ENCODE data around the gene DAO. TPM values are rescaled to one million over a fixed set of nuclear protein-coding genes. Genes with fewer than 3 reads are reported as not detected.

Gene DAO
- total and polyA plus RNA-seq, 7 experiments from 2014 or later: not detected

GRCh38 chr12:108846290-108846701, 33.6 kb upstream of the DAO start:
- intact Hi-C loops (cut with micrococcal nuclease): no loop called here
- peaks cover 0 to 8% (median 0%) of the 10 kb centered on the region in 7 donors for H3K4me1 Mint-ChIP-seq
- peaks cover 0 to 30% (median 14%) of the 10 kb centered on the region in 5 donors for H3K36me3 Mint-ChIP-seq
- no peak overlapping the region for H3K27ac ChIP-seq (ENCODE audit: low read depth, low read length)
- DNase-seq (no peak), ATAC-seq (no peak)
- no peaks in the 10 kb centered on the region for H3K4me1 ChIP-seq (ENCODE audit: control insufficient read depth in 2 of 2, insufficient read depth in 2 of 2, low read length in 2 of 2)
- H3K27me3 Mint-ChIP-seq: no peaks in the 10 kb centered on the region
- POLR2A ChIA-PET: interaction anchor here (0.7 kb wide), 1 partner anchor 47 kb away, joined by 3 read pairs; no protein-coding TSS in a partner anchor
- H3K4me3 ChIP-seq (ENCODE audit: low read length): no peak overlapping the region
- no peaks in the 10 kb centered on the region for H3K9me3 ChIP-seq (ENCODE audit: control insufficient read depth in 2 of 3, low read length in 3 of 3)
- CTCF ChIA-PET: no interaction called here
- H3K4me3 Mint-ChIP-seq: no peak overlapping the region
- H3K36me3 ChIP-seq (ENCODE audit: control insufficient read depth in 2 of 3, insufficient read depth in 3 of 3, low read length in 3 of 3): peaks cover 0 to 24% (median 3%) of the 10 kb centered on the region in 3 experiments
- no peak overlapping the region for H3K27ac Mint-ChIP-seq
- no peaks in the 10 kb centered on the region for H3K27me3 ChIP-seq (ENCODE audit: control insufficient read depth in 2 of 2, insufficient read depth in 2 of 2, low read length in 2 of 2)
- H3K9me3 Mint-ChIP-seq: no peaks in the 10 kb centered on the region

GRCh38 chr12:108847705-108848104, 32.2 kb upstream of the DAO start:
- H3K4me3 ChIP-seq (ENCODE audit: low read length): no peak overlapping the region
- peaks cover 0 to 24% (median 3%) of the 10 kb centered on the region in 3 experiments for H3K36me3 ChIP-seq (ENCODE audit: control insufficient read depth in 2 of 3, insufficient read depth in 3 of 3, low read length in 3 of 3)
- no peaks in the 10 kb centered on the region for H3K9me3 ChIP-seq (ENCODE audit: control insufficient read depth in 2 of 3, low read length in 3 of 3)
- no peak for ATAC-seq
- intact Hi-C loops (cut with micrococcal nuclease): no loop called here
- Mint-ChIP-seq H3K27me3 (no peaks in the 10 kb centered on the region), H3K27ac (peak overlapping the region in 2 of 9 donors; percentile 22 to 57), H3K4me1 (peaks cover 0 to 14% (median 4%) of the 10 kb centered on the region in 7 donors), H3K9me3 (no peaks in the 10 kb centered on the region), H3K36me3 (peaks cover 0 to 28% (median 19%) of the 10 kb centered on the region in 5 donors), H3K4me3 (no peak overlapping the region)
- CTCF ChIA-PET: interaction anchor here (0.6 kb wide), 1 partner anchor 105 kb away, joined by 3 read pairs; no protein-coding TSS in a partner anchor
- DNase-seq: no peak
- POLR2A ChIA-PET: no interaction called here
- no peak overlapping the region for H3K27ac ChIP-seq (ENCODE audit: low read depth, low read length)
- no peaks in the 10 kb centered on the region for H3K27me3 ChIP-seq (ENCODE audit: control insufficient read depth in 2 of 2, insufficient read depth in 2 of 2, low read length in 2 of 2)
- H3K4me1 ChIP-seq (ENCODE audit: control insufficient read depth in 2 of 2, insufficient read depth in 2 of 2, low read length in 2 of 2): no peaks in the 10 kb centered on the region

- ChIA-PET CTCF (interaction anchor here (0.6 to 1.0 kb wide), 3 partner anchors 46 to 994 kb away, joined by 3 to 4 read pairs (median 3); no protein-coding TSS in a partner anchor), POLR2A (interaction anchor here (1.2 to 2.1 kb wide), 2 partner anchors 8 to 23 kb away, joined by 3 to 8 read pairs; partner anchors contain the start of gene SSH1)
- no peak for ATAC-seq
- Histone ChIP-seq H3K4me3 (ENCODE audit: low read length) (no peak overlapping the region), H3K27ac (ENCODE audit: low read depth, low read length) (no peak overlapping the region), H3K9me3 (ENCODE audit: control insufficient read depth in 2 of 3, low read length in 3 of 3) (no peaks in the 10 kb centered on the region), H3K4me1 (ENCODE audit: control insufficient read depth in 2 of 2, insufficient read depth in 2 of 2, low read length in 2 of 2) (no peaks in the 10 kb centered on the region), H3K36me3 (ENCODE audit: control insufficient read depth in 2 of 3, insufficient read depth in 3 of 3, low read length in 3 of 3) (peaks cover 0 to 22% (median 0%) of the 10 kb centered on the region in 3 experiments), H3K27me3 (ENCODE audit: control insufficient read depth in 2 of 2, insufficient read depth in 2 of 2, low read length in 2 of 2) (no peaks in the 10 kb centered on the region)
- H3K4me1 Mint-ChIP-seq: peaks cover 0 to 24% (median 12%) of the 10 kb centered on the region in 7 donors
- intact Hi-C loops (cut with micrococcal nuclease): loop anchor here (10.0 kb wide), 3 partner anchors 245 to 1085 kb away; partner anchors contain the start of genes ALKBH2 (in 1 of the 2), FAM222A (in 1 of the 2), PRDM4 (in 1 of the 2) and UNG (in 1 of the 2)
- no peak for DNase-seq
- H3K4me3 Mint-ChIP-seq: no peak overlapping the region
- H3K27ac Mint-ChIP-seq: no peak overlapping the region
- no peaks in the 10 kb centered on the region for H3K9me3 Mint-ChIP-seq
- peaks cover 0 to 28% (median 16%) of the 10 kb centered on the region in 5 donors for H3K36me3 Mint-ChIP-seq
- H3K27me3 Mint-ChIP-seq: no peaks in the 10 kb centered on the region
Observed at GRCh38 chr12:108849660-108850059, 30.2 kb upstream of the DAO start.

GRCh38 chr12:108850854-108851573, 28.9 kb upstream of the DAO start:
- Mint-ChIP-seq H3K9me3 (no peaks in the 10 kb centered on the region), H3K4me3 (no peak overlapping the region), H3K27me3 (no peaks in the 10 kb centered on the region), H3K36me3 (peaks cover 0 to 27% (median 16%) of the 10 kb centered on the region in 5 donors), H3K4me1 (peaks cover 3 to 30% (median 21%) of the 10 kb centered on the region in 7 donors), H3K27ac (no peak overlapping the region)
- peaks cover 0 to 22% (median 0%) of the 10 kb centered on the region in 3 experiments for H3K36me3 ChIP-seq (ENCODE audit: control insufficient read depth in 2 of 3, insufficient read depth in 3 of 3, low read length in 3 of 3)
- POLR2A ChIA-PET: interaction anchor here (0.7 to 1.2 kb wide), 2 partner anchors 15 to 98 kb away, joined by 3 to 4 read pairs; no protein-coding TSS in a partner anchor
- no peak overlapping the region for H3K4me3 ChIP-seq (ENCODE audit: low read length)
- no peaks in the 10 kb centered on the region for H3K27me3 ChIP-seq (ENCODE audit: control insufficient read depth in 2 of 2, insufficient read depth in 2 of 2, low read length in 2 of 2)
- no peak for DNase-seq
- no peak overlapping the region for H3K27ac ChIP-seq (ENCODE audit: low read depth, low read length)
- intact Hi-C loops (cut with micrococcal nuclease): loop anchor here (10.0 kb wide), 3 partner anchors 244 to 1086 kb away; partner anchors contain the start of genes ALKBH2 (in 1 of the 2), FAM222A (in 1 of the 2), PRDM4 (in 1 of the 2) and UNG (in 1 of the 2)
- peaks cover 3 to 5% of the 10 kb centered on the region in 2 donors for H3K4me1 ChIP-seq (ENCODE audit: control insufficient read depth in 2 of 2, insufficient read depth in 2 of 2, low read length in 2 of 2)
- no peaks in the 10 kb centered on the region for H3K9me3 ChIP-seq (ENCODE audit: control insufficient read depth in 2 of 3, low read length in 3 of 3)
- CTCF ChIA-PET: no interaction called here
- ATAC-seq: peak; percentile 61

DNA sequence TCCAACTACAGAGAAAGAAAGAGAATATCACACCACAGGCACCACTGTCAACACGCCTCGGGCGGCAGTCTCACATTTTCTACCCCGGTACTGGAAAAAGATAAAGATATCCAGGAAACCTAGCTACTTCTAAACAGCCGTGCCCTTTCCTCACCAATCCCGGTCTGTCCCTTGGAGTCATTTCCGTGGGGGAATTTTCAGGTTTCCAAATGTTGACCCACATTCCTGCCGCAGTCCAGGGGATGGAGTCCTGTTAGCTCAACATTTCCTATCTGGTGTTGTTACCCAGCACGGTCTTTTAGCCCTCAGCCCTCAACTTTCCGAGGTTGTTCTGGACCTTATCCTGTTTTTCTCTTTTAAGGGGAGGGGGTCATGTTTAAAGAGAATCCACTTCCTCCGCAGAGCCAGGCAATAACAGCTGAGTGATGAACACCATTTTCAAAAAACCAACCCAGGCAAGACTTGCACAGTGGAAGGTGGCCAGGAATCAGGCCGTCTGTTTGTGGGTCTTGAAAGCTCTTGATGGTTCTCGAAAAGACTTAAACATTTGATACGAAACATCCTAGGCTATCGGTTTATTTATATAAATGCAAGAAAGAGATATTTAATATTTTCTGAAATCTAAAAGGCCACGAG, 27.1 kb upstream of the DAO start:
- ChIA-PET POLR2A (interaction anchor here (0.6 kb wide), 1 partner anchor 16 kb away, joined by 3 read pairs; no protein-coding TSS in a partner anchor), CTCF (no interaction called here)
- Histone ChIP-seq H3K27me3 (ENCODE audit: control insufficient read depth in 2 of 2, insufficient read depth in 2 of 2, low read length in 2 of 2) (no peaks in the 10 kb centered on the region), H3K36me3 (ENCODE audit: control insufficient read depth in 2 of 3, insufficient read depth in 3 of 3, low read length in 3 of 3) (peaks cover 0 to 16% (median 0%) of the 10 kb centered on the region in 3 experiments), H3K4me3 (ENCODE audit: low read length) (no peak overlapping the region), H3K27ac (ENCODE audit: low read depth, low read length) (no peak overlapping the region), H3K9me3 (ENCODE audit: control insufficient read depth in 2 of 3, low read length in 3 of 3) (no peaks in the 10 kb centered on the region), H3K4me1 (ENCODE audit: control insufficient read depth in 2 of 2, insufficient read depth in 2 of 2, low read length in 2 of 2) (peaks cover 7 to 12% of the 10 kb centered on the region in 2 donors)
- ATAC-seq: no peak
- H3K27me3 Mint-ChIP-seq: no peaks in the 10 kb centered on the region
- peaks cover 11 to 40% (median 30%) of the 10 kb centered on the region in 7 donors for H3K4me1 Mint-ChIP-seq
- peaks cover 0 to 24% (median 15%) of the 10 kb centered on the region in 5 donors for H3K36me3 Mint-ChIP-seq
- H3K4me3 Mint-ChIP-seq: no peak overlapping the region
- intact Hi-C loops (cut with micrococcal nuclease): loop anchor here (10.0 kb wide), 3 partner anchors 242 to 1088 kb away; partner anchors contain the start of genes ALKBH2 (in 1 of the 2), FAM222A (in 1 of the 2), PRDM4 (in 1 of the 2) and UNG (in 1 of the 2)
- no peak for DNase-seq
- no peaks in the 10 kb centered on the region for H3K9me3 Mint-ChIP-seq
- H3K27ac Mint-ChIP-seq: no peak overlapping the region

DNA sequence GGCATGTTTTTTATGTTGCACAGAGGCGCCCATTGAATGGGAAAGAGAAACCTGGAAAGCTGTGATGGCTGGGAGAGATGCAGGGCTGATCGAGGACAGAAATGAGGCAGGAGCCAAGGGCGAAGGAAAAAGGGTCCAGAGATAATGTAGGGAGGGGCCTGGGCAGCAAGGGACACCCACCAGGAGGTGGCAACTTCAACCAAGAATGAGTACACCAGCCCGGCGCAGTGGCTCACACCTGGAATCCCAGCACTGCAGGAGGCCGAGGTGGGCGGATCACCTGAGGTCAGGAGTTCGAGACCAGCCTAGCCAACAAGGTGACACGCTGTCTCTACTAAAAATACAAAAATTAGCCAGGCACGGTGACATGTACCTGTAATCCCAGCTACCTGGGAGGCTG, 26.5 kb upstream of the DAO start:
- intact Hi-C loops (cut with micrococcal nuclease): loop anchor here (10.0 kb wide), 3 partner anchors 241 to 1089 kb away; partner anchors contain the start of genes ALKBH2 (in 1 of the 2), FAM222A (in 1 of the 2), PRDM4 (in 1 of the 2) and UNG (in 1 of the 2)
- Histone ChIP-seq H3K9me3 (ENCODE audit: control insufficient read depth in 2 of 3, low read length in 3 of 3) (no peaks in the 10 kb centered on the region), H3K27me3 (ENCODE audit: control insufficient read depth in 2 of 2, insufficient read depth in 2 of 2, low read length in 2 of 2) (no peaks in the 10 kb centered on the region), H3K36me3 (ENCODE audit: control insufficient read depth in 2 of 3, insufficient read depth in 3 of 3, low read length in 3 of 3) (peaks cover 0 to 14% (median 0%) of the 10 kb centered on the region in 3 experiments), H3K27ac (ENCODE audit: low read depth, low read length) (no peak overlapping the region), H3K4me3 (ENCODE audit: low read length) (no peak overlapping the region), H3K4me1 (ENCODE audit: control insufficient read depth in 2 of 2, insufficient read depth in 2 of 2, low read length in 2 of 2) (peaks cover 10 to 14% of the 10 kb centered on the region in 2 donors)
- ChIA-PET POLR2A (no interaction called here), CTCF (no interaction called here)
- peaks cover 16 to 45% (median 36%) of the 10 kb centered on the region in 7 donors for H3K4me1 Mint-ChIP-seq
- no peak for DNase-seq
- no peaks in the 10 kb centered on the region for H3K9me3 Mint-ChIP-seq
- H3K27me3 Mint-ChIP-seq: no peaks in the 10 kb centered on the region
- H3K36me3 Mint-ChIP-seq: peaks cover 0 to 17% (median 9%) of the 10 kb centered on the region in 5 donors
- H3K4me3 Mint-ChIP-seq: no peak overlapping the region
- peak overlapping the region in 3 of 9 donors; percentile 3 to 61 (median 46) for H3K27ac Mint-ChIP-seq
- ATAC-seq: no peak

Data from naive thymus-derived CD4-positive, alpha-beta T cell (primary cell).